KOPT-K1 (cell line): ENCODE results near the gene MMEL1.

Source experiments
- H3K27ac ChIP-seq: fragments of 200-600 bp; sonication (generic); 2 replicates; pipeline ENCODE4 v1.5.1; 2016; ENCODE audit warnings: antibody characterized with exemption, mild to moderate bottlenecking, low read depth, low read length; ENCODE audit not compliant: poor library complexity, severe bottlenecking
- H3K36me3 ChIP-seq: fragments of 200-600 bp; sonication (generic); 2 replicates; pipeline ENCODE4 v1.5.1; 2017; ENCODE audit warnings: antibody characterized with exemption, mild to moderate bottlenecking, low read length, moderate library complexity; ENCODE audit not compliant: insufficient read depth
- H3K9me3 ChIP-seq: fragments of 200-600 bp; sonication (generic); 2 replicates; pipeline ENCODE4 v1.5.1; 2017; ENCODE audit warnings: antibody characterized with exemption, low read length, mild to moderate bottlenecking; ENCODE audit not compliant: insufficient read depth, poor library complexity, severe bottlenecking

Gene MMEL1

DNA sequence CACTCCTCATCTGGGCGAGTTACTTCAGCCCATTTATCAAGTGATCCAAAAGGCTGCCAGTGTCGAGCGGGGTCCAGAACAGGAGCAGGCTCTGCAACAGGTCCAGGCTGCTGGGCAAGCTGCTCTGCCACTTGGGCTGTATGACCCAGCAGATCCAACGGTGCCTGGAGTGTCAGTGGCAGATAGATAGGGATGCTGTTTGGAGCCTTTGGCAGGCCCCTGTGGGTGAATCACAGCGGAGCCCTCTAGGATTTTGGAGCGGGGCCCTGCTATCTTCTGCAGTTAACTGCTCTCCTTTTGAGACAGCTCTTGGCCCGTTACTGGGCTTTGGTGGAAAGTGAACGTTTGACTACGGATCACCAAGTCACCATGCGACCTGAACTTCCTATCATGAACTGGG lies 7.5 kb downstream of the MMEL1 start:
- H3K27ac ChIP-seq, result no peak overlapping the region
- peaks cover 22% of the 10 kb centered on the region for H3K9me3 ChIP-seq
- no peaks in the 10 kb centered on the region for H3K36me3 ChIP-seq

DNA sequence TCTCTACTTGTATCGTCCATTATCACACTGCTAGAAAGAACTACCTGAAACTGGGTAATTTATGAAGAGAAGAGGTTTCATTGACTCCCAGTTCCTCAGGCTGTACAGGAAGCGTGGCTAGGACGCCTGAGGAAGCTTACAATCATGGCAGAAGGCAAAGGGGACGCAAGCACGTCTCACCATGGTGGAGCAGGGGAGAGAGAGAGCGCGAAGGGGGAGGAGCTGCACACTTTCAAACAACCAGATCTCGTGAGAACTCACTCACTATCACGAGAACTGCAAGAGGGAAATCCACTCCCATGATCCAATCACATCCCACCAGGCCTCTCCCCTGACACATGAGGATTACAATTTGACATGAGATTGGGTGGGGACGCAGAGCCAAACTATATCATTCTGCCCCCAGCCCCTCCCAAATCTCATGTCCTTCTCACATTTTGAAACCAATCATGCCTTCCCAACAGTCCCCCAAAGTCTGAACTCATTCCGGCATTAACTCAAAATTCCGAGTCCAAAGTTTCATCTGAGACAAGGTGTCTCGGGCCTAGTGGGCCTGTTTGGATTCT lies 8.0 kb downstream of the MMEL1 start:
- no peaks in the 10 kb centered on the region for H3K36me3 ChIP-seq
- H3K9me3 ChIP-seq, result peaks cover 23% of the 10 kb centered on the region
- no peak overlapping the region for H3K27ac ChIP-seq

DNA sequence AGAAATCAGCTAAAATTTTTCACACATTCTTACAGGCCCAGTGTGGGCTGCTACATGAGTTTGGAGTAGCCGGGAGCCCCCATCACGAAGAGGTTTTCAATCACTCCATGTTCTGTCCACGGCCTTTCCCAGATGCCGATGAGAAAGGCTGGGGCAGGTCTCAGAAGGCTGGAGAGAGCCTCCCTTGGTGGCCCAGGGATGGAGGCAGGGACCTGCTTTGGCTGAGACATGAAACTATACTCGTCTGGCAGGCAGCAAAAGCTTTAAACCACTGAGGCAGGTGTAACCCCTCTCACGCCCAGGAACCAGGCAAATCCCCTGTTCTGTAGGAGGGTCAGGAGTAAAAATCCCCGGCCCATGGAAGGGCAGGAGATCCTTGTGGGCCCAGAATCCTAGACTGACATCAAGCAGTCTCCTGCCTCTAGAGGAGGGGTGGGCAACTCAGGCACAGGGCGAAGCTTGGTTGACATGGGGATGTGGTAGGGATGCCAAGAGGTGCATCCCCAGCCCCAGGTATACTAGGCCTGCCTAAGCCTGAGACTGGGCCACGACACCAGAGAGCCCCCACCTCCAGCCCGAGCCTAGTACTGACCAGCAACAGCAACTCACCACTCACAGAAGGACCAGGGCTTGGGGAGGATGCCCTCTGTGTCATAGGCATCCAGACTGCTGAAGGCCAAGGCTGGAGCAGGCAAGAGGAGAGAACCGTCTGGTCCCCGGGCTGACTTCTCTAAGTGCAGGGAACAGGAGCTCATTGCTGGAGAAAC lies 9.1 kb downstream of the MMEL1 start:
- Histone ChIP-seq H3K27ac (no peak overlapping the region), H3K36me3 (no peaks in the 10 kb centered on the region), H3K9me3 (peaks cover 28% of the 10 kb centered on the region)

DNA sequence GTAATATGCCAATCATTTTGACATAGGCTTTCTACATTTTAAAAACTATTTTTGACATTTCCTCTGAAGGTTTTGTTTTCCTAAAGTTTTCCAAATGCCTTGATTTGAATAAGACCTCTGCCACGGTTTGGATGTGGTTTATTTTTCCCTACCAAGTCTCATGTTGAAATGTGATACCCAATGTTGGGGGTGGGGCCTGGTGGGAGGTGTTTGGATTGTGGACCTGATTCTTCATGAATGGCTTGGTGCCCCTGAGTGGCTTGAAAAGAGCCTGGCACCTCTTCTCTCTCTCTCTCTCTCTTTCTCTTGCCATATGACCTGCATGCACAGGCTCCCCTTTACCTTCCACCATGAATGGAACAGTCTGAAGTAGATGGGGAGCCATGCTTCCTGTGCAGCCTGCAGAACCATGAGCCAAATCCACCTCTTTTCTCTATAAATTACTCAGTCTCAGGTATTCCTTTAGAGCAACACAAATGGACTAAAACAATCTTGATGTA lies 14.8 kb downstream of the MMEL1 start:
- Histone ChIP-seq H3K36me3 (no peaks in the 10 kb centered on the region), H3K27ac (no peak overlapping the region), H3K9me3 (peaks cover 65% of the 10 kb centered on the region)

DNA sequence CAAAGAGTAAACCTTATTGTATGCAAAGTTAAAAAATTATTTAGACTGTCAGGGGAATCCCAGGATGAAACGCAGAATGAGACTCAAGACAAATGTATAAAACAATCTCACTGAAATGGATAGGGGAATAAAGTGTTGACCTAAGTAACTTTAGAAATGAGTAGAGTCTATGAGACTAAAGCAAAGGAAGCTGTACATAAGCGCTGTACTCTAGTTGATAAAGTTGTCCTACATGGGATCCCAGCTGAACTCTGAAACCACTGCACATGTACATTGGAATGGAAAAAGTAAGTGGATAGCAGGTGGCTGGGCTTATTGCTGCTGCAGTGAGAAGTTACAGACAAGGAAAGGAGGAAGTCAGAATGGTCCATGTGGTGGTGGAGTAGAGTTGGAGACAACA lies 18.7 kb downstream of the MMEL1 start:
- peaks cover 38% of the 10 kb centered on the region for H3K9me3 ChIP-seq
- no peak overlapping the region for H3K27ac ChIP-seq
- H3K36me3 ChIP-seq, result no peaks in the 10 kb centered on the region

DNA sequence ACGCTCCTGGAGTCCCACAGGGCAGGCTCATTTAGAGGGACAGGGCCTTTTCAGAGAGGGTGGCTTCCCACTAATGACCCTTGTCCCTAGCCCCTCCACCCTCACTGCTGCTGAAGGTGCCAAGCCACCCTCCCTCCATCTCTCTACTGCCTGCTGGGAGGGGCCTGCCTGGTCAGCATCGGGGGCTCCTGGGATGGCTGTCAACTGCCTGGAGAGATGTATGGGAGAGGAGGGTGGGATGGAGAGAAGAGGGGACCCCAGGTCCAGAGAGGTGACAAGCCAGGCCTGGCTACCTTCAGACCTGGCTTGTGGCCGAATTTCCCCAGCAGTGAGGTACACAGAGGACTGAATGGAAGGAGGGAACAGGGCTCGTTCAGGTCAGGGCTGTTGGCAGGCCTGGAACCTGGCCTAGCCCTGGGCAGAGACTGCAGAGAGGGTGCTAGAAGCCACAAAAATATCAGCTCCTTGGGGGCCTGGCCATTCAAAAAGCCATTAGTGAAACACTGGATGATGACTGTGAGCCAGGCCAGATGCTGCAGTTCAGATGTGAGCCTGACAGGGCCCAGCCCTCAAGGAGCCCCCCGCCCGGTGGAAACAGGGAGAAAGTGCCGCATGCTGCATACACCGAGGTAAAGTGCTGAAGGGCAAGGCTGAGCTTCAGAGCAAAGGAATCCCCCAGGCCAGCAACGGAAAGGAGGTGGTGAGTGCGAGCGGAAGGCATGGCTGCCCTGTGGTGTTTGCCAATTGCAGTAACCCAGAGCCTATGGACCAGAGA lies 20.0 kb downstream of the MMEL1 start:
- no peaks in the 10 kb centered on the region for H3K36me3 ChIP-seq
- peaks cover 38% of the 10 kb centered on the region for H3K9me3 ChIP-seq
- no peak overlapping the region for H3K27ac ChIP-seq

DNA sequence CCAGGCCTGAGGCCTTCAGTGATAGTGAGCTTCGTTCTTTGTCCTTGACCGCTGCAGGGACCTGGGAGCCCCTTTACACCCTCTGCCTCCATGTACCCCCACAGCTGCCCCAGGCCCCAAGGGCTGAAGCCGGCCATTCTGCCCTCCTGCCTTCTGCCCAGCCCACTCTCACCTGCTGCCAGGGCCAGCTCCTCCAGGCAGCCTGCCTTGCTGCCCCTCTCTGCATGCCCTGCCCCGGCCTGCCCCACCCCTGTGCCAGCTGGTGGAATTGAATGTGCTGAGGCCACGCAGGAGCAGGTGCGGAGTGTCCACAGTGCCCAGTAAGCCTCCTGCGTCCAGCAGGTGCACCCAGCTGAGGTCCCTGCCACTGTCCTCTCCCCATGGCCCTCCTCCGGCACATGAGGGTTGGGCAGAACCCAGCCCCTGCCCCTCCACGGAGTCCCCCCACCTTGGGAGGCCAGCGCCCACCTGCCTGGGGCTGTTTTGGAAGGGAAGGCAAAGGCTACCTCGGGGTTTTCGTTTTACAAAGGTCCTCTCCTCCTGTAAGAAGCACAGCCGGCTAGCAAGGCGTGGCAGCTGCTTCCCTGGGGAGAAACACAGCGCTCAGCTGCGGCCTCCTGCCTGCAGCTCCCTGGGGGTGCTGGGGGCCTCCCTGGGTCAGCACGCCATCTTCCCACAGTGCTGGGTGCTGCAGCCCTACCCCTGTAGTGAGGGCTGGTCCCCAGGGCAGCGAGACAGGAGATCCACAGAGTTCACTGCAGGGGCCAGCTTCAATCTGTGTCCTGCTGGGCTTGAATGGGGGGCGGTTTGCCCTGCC lies 21.0 kb downstream of the MMEL1 start:
- Histone ChIP-seq H3K27ac (no peak overlapping the region), H3K9me3 (peaks cover 38% of the 10 kb centered on the region), H3K36me3 (no peaks in the 10 kb centered on the region)

DNA sequence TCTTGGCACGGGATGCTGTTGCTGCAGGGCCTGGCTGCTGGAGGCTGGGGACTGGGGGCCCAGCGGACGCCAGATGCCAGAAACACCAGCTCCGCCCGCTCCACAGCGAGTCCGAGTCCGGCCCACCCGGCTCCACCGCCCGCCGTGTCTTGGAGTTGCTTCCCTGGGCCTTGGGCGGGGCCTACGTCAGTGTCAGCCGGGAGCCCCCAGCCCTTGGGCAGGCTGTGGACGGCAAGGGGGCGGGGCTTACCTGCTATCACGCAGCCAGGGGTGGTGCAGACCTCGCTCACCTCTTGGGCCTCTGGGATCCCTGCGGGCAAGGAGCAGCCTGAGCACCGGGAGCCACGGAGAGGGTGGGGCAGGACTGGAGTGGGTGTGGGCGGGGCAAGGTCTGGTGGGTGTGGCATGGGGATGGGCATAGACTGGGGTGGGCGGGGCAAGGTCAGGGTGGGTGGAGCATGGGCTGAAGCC lies 21.8 kb downstream of the MMEL1 start:
- H3K36me3 ChIP-seq, result no peaks in the 10 kb centered on the region
- peaks cover 31% of the 10 kb centered on the region for H3K9me3 ChIP-seq
- H3K27ac ChIP-seq, result no peak overlapping the region

DNA sequence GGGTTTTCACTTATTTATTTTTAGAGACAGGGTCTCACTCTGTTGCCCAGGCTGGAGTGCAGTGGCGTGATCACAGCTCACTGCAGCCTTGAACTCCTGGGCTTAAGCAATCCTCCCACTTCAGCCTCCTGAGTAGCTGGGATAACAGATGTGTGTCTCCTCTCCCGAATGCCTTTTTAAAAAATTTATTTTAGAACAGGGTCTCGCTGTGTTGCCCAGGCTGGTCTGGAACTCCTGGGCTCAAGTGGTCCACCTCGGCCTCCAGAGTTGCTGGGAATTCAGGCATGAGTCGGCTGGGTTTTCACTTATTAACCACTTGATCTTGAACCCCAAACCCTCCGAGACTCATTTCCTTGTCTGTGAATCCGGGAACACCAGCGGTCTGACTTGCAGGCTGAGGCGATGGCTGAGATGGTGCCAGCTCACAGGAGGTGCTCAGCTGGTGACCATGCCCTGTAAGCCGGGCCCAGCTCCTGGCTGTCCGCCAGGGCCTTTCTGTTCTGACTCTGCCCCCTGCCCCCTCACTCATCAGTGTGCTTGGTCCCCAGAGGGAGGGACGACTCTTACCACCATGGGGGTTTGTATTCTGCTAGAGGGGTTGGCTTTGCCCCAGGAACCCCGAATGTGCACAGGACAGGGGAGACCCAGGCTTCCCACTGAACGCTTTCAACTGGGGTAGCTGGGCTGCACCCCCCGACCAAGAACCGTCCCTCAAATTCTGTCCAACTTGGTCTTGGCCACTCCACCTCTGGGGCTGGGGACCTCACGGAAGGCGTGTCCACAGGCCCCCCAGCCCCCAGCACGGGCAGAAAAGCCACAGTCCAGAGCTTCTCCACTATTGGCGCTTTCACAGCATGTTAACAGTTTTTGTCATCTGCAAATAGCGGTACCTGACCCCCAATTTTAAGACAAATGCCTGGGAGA lies 22.5 kb downstream of the MMEL1 start:
- Histone ChIP-seq H3K9me3 (peaks cover 23% of the 10 kb centered on the region), H3K27ac (no peak overlapping the region), H3K36me3 (no peaks in the 10 kb centered on the region)

DNA sequence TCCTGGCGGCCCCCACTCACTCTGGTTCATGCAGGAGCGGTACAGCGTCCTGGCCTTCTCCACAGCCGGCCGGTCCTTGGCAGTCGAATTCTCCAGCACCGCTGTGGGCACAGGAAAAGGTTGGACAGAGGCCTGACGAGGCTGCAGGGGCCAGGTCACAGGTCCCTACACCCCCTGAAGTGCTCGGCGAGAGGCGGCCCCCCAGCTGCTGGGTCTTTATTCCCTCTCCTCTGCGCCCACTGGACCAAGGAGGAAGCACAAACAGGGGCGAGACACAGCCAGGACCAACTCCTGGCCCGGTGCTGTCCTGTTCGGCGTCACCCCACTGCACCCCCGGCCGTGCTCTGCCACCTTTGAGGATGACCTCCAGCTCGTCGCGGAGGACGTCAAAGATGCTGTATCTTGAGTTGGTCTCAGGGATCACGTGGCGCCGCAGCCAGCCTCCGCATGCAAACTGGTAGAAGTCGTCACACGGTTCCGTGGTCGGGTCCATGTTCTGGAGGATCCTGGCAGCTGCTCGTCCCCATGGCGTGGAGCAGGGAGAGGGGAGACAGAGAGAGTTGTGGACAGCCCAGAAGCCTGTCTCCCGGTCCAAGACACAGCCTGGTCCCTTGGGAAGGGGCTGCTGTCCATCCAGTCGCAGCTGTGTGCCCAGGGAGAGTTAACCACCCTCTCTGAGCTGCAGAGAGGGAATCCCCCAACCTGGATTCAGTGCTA lies 23.3 kb downstream of the MMEL1 start:
- Histone ChIP-seq H3K27ac (no peak overlapping the region), H3K9me3 (peaks cover 15% of the 10 kb centered on the region), H3K36me3 (no peaks in the 10 kb centered on the region)

DNA sequence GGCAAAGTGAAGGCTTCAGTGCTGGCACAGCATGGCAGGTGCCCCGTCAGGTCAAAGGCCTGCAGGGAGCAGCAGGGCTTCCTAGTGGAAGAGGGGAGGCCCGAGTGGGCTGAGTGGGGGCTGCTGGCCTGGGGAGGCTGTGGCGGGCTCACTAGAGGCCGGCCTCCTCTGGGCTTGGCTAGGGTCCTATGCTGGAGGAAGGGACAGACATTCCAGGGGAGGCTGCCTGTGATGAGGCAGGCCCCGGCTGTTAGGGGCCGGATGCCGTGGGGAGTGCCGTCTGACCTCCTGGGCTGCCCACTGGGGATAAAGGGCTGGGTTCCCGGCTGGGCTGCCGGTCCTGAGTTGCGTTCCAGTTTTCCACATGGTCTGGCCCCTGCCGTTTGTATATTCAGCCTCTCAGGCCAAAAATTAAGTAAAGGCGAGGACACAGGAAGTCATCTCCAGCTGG lies 25.1 kb downstream of the MMEL1 start:
- Histone ChIP-seq H3K9me3 (no peaks in the 10 kb centered on the region), H3K27ac (no peak overlapping the region), H3K36me3 (no peaks in the 10 kb centered on the region)

DNA sequence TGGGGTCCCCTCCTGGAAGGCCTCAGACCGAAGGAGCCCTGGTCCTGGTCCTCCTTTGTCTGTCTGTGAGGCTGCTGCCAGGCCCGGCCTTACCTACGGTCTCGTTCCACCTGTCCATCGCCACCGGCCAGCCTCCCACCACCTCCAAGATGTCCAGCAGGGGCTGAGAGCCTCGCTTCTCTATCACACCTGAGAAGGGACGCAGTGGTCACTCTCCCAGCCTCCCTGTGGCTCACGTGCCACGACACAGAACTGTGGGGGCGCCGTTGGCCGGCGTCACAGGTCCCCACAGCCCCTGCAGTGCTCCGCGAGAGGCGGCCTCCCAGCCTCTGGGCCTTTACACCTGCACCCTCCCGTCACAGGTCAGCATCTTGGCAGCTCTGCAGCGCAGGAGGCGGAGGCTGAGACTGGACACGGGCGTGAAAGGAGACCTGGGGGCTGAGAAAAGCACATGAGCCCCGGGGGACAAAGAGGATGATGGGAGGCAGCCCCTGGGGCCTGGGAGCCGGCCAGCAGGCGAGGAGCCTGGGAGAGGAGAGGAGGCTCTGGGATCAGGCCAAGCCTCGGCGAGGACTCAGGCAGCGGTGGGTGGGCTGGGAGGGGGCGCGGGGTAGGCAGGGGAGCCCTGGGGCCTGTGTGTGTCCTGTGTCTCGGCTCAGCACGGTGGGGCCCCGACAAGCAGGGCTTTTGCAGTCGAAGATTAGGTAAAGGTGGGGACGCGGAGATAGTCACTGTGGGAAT lies 25.8 kb downstream of the MMEL1 start:
- Histone ChIP-seq H3K9me3 (no peaks in the 10 kb centered on the region), H3K27ac (no peak overlapping the region), H3K36me3 (no peaks in the 10 kb centered on the region)

DNA sequence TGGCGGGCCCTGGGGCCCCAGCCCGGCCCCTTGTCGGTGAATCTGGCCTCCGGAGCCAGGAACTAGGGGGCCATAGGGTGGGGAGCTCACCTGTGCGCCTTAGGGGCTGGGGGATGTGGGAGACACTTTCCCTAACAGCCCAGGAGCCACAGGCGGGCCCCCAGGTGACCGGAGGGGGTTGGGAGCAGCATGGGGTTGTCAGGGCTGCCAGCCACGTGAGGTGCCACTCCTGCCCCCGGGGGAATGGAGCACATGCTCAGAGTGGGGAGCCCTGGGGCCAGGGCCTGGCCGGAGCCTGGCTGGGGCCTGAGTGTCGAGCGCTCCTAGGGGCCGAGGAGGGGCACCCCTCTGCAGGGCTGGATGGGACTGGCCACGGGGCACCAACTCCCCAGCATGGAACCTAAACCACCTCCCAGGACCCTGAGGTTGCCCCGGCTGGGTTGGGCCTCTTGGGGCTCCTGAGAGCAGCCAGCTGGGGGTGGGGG lies 26.4 kb downstream of the MMEL1 start:
- H3K27ac ChIP-seq, result no peak overlapping the region
- H3K9me3 ChIP-seq, result no peaks in the 10 kb centered on the region
- H3K36me3 ChIP-seq, result no peaks in the 10 kb centered on the region
